Measurements from ENCODE around the gene CACNG7. TPM values are rescaled to one million over a fixed set of nuclear protein-coding genes. Genes with fewer than 3 reads are reported as not detected.

Gene CACNG7
- total RNA-seq, 4 donors from 2014 or later, result not detected

DNA sequence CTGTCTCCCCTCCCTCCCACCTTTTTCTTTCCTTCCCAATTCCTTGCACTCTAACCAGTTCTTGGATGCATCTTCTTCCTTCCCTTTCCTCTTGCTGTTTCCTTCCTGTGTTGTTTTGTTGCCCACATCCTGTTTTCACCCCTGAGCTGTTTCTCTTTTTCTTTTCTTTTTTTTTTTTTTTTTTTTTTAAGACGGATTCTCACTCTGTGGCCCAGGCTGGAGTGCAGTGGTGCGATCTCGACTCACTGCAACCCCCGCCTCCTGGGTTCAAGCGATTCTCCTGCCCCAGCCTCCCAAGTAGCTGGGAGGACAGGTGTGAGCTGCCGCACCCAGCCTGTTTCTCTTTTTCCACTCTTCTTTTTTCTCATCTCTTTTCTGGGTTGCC lies 34.5 kb upstream of the CACNG7 start:
- TF ChIP-seq, protein P1, sequence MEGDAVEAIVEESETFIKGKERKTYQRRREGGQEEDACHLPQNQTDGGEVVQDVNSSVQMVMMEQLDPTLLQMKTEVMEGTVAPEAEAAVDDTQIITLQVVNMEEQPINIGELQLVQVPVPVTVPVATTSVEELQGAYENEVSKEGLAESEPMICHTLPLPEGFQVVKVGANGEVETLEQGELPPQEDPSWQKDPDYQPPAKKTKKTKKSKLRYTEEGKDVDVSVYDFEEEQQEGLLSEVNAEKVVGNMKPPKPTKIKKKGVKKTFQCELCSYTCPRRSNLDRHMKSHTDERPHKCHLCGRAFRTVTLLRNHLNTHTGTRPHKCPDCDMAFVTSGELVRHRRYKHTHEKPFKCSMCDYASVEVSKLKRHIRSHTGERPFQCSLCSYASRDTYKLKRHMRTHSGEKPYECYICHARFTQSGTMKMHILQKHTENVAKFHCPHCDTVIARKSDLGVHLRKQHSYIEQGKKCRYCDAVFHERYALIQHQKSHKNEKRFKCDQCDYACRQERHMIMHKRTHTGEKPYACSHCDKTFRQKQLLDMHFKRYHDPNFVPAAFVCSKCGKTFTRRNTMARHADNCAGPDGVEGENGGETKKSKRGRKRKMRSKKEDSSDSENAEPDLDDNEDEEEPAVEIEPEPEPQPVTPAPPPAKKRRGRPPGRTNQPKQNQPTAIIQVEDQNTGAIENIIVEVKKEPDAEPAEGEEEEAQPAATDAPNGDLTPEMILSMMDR (IDR thresholded peaks at IDR 0.05; ENCODE audit: low read depth), result no peak

DNA sequence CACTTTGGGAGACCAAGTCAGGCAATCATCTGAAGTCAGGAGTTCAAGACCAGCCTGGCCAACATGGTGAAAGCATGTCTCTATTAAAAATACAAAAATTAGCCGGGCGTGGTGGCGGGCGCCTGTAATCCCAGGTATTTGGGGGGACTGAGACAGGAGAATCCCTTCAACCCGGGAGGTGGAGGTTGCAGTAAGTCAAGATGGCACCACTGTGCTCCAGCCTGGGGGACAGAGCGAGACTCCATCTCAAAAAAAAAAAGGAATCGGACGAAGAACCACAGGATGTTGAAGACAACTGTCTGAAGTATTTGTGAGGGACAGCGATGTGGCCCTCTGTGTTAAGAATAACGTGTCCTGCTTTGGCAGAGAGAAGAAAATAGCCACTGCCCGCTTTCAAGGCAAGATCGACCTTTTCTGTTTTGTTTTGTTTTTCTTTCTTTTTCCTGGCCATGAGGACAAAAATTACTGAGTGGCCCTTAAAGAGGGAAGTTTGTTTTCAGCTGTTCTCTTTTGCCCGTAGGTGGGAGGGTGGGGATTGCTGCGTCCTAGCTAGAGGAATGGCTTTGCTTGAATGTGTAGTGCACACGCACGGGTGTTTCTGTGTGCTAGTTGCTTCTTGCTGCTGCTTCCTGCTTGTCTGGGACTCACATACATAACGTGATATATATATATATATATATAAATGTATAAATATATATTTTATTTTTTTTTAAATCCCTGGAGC lies 33.3 kb upstream of the CACNG7 start:
- TF ChIP-seq, protein P1 (IDR thresholded peaks at IDR 0.05; ENCODE audit: low read depth), result no peak

DNA sequence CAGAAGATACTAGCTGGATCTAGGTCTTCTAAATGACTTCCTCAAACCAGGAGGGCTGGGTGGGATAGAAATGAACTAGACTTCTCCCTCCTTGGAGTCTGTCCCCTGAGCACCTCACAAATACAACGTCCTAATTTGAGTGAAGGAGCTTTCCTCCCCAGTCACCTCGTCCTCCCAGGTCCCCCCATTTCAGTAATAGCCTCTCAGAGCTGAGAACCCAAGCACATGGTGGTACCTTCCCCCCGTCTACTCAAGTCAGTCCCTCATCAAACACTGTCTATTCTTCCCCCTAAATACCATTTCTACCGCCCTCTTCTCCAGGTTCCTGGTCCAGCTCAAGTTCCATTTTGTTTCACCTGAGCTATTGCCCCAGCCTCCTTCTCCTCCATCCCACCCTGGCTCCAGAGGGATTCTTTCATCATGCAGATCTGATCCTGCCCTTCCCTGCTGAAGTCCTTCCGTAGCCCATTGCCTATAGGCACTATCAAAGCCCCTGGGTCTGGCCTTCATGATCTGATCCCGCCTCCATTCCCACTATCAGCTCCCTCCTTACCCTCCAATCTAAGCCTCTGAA lies 32.3 kb upstream of the CACNG7 start:
- TF ChIP-seq, protein P1 (IDR thresholded peaks at IDR 0.05; ENCODE audit: low read depth), result no peak

DNA sequence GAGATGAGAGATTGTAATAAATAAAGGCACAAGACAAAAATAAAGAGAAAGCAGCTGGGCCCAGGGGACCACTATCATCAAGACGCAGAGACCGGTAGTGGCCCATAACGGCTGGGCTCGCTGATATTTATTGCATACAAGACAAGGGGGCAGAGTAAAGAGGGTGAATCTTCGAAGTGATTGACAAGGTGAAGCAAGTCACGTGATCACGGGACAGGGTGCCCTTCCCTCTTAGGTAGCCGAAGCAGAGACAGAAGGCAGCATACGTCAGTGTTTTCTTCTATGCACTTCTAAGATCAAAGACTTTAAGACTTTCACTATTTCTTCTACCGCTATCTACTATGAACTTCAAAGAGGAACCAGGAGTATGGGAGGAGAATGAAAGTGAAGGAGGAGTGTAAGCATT lies 31.7 kb upstream of the CACNG7 start:
- TF ChIP-seq, protein P1 (IDR thresholded peaks at IDR 0.05; ENCODE audit: low read depth), result no peak

DNA sequence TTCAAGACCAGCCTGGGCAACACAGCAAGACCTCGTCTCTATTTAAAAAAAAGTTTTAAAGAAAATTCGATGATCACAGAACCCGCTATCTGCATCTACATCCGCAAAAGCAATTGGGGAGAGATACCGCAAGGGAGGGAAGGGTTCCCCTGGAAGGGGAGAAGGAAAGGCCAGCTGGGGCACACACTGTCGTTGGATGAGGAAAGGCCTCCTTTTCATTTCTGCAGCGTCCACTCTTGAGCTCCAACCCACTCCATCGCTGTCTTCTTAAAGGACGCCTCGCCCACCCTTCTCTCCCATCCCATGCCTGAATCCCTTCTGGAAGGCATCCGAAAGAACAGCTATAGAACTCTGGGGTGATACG lies 30.3 kb upstream of the CACNG7 start:
- TF ChIP-seq, protein P1 (IDR thresholded peaks at IDR 0.05; ENCODE audit: low read depth), result no peak

DNA sequence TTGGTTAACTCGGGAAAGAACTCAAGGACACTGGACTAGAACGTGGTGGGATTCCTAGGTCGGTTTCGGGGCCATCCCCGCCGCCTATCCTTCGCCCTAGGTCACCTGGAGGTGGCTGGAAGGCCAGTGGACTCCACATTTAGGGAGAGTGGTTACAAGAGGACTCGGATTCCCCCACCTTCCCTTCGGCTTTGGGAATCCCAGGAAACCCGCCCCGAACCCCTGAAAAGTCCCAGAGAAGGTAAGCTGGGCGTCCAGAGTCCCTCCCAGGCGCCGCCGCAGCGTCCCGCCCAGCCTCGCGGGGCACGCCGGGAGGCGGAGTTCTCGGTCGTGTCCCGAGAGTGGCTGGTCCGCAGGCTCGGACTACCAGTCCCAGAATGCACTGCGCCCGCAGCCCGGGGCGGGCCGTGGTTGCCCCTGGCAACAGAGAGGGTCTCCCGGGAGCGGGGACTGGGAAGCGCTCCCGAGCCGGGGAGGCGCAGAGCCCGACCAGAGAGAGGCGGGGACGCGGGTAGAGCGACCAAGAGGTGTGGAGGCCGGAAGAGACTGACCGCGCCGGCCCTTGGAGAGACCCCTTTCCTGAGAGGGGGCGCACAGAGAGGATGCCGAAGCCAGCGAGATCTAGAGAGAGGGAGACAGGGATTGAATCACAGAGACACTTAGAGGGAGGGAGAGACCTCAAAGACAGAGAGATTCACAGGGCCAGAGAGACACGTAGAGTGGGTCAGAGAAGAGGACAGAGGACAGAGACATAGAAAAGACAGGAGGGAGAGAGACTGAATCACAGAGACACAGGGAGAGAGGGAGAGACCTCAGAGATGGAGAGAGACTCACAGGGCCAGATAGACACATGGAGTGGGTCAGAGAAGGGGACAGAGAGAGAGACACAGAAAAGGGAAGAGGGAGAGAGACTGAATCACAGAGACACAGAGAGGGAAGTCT lies 29.7 kb upstream of the CACNG7 start:
- TF ChIP-seq, protein P1 (IDR thresholded peaks at IDR 0.05; ENCODE audit: low read depth), result no peak
